Neural cell (in vitro differentiated cells): ENCODE data around the gene GLI3. TPM values are rescaled to one million over a fixed set of nuclear protein-coding genes. Genes with fewer than 3 reads are reported as not detected.

Experiments used
- H2AFZ ChIP-seq: fragments of 200-600, 300-800 bp; sonication (generic), shearing (Covaris generic); 2 replicates; pipeline ENCODE4 v1.6.0; 2014; ENCODE audit warnings: low read depth, mild to moderate bottlenecking, antibody characterized with exemption, low read length, moderate library complexity
- H3F3A ChIP-seq: fragments of 200-600 bp; shearing (Covaris generic); 2 replicates; pipeline ENCODE4 v1.6.1; 2016; ENCODE audit warnings: mild to moderate bottlenecking, moderate library complexity, mixed read lengths, antibody characterized with exemption, low read length; ENCODE audit not compliant: insufficient read depth, poor library complexity, severe bottlenecking
- H3K27ac ChIP-seq: fragments of 200-600, 300-800 bp; sonication (generic), shearing (Covaris generic); 2 replicates; pipeline ENCODE4 v1.5.1; 2014; ENCODE audit warnings: mild to moderate bottlenecking, low read length, moderate library complexity
- H3K27me3 ChIP-seq: fragments of 300-800, 200-600 bp; sonication (generic), shearing (Covaris generic); 2 replicates; pipeline ENCODE4 v1.6.0; 2014; ENCODE audit warnings: mild to moderate bottlenecking, low read depth, low read length, moderate library complexity; ENCODE audit not compliant: insufficient read depth
- H3K36me3 ChIP-seq: fragments of 300-800, 200-600 bp; sonication (generic), shearing (Covaris generic); 2 replicates; pipeline ENCODE4 v1.5.1; 2014; ENCODE audit warnings: mild to moderate bottlenecking, antibody characterized with exemption, low read length, moderate library complexity; ENCODE audit not compliant: insufficient read depth
- H3K4me2 ChIP-seq: fragments of 300-800, 200-600 bp; sonication (generic), shearing (Covaris generic); 2 replicates; pipeline ENCODE4 v1.6.0; 2014; ENCODE audit warnings: mild to moderate bottlenecking, low read length
- H3K4me3 ChIP-seq: fragments of 300-800, 200-600 bp; sonication (generic), shearing (Covaris generic); 2 replicates; pipeline ENCODE4 v1.5.1; 2014; ENCODE audit warnings: mild to moderate bottlenecking, low read length, moderate library complexity
- H3K79me2 ChIP-seq: fragments of 200-600 bp; shearing (Covaris generic); replicated peaks from 2 replicates; pipeline ENCODE4 v1.6.0; 2014; ENCODE audit warnings: mild to moderate bottlenecking, low read length, moderate library complexity; ENCODE audit not compliant: insufficient read depth
- H3K9ac ChIP-seq: fragments of 300-800, 200-600 bp; sonication (generic), shearing (Covaris generic); 2 replicates; pipeline ENCODE4 v1.6.1; 2016; ENCODE audit warnings: mild to moderate bottlenecking, low read length, mixed read lengths
- H3K9me2 ChIP-seq: fragments of 200-600 bp; shearing (Covaris generic); 2 replicates; pipeline ENCODE4 v1.6.1; 2016; ENCODE audit warnings: mild to moderate bottlenecking, low read length, mixed read lengths; ENCODE audit not compliant: insufficient read depth
- H3K9me3 ChIP-seq: fragments of 200-600, 300-800 bp; sonication (generic), shearing (Covaris generic); 2 replicates; pipeline ENCODE4 v1.6.1; 2016; ENCODE audit warnings: mild to moderate bottlenecking, mixed run types, low read length, moderate library complexity, mixed read lengths
- H4K20me1 ChIP-seq: fragments of 200-600 bp; shearing (Covaris generic); 2 replicates; pipeline ENCODE4 v1.6.1; 2016; ENCODE audit warnings: mild to moderate bottlenecking, mixed run types; ENCODE audit not compliant: insufficient read depth
- CTCF ChIP-seq: fragments of 450-650 bp; IDR thresholded peaks from 2 replicates; pipeline ENCODE4 v1.5.1; 2014; ENCODE audit warnings: antibody characterized with exemption, mild to moderate bottlenecking, moderate library complexity; ENCODE audit not compliant: poor library complexity, severe bottlenecking
- EP300 ChIP-seq: fragments of 450-650 bp; conservative IDR thresholded peaks from 2 replicates; pipeline ENCODE4 v1.6.1; 2014; ENCODE audit warnings: antibody characterized with exemption, mild to moderate bottlenecking, moderate library complexity; ENCODE audit not compliant: poor library complexity, severe bottlenecking
- EZH2 ChIP-seq: fragments of 200-600, 300-800 bp; shearing (Covaris generic), sonication (generic); IDR thresholded peaks from 2 replicates; pipeline ENCODE4 v1.6.1; 2014; ENCODE audit warnings: antibody characterized with exemption, low read length, borderline replicate concordance, mild to moderate bottlenecking; ENCODE audit not compliant: insufficient read depth, poor library complexity, severe bottlenecking
- MXI1 ChIP-seq: fragments of 450-650 bp; conservative IDR thresholded peaks from 2 replicates; pipeline ENCODE4 v1.6.1; 2014; ENCODE audit warnings: antibody characterized with exemption, mild to moderate bottlenecking; ENCODE audit not compliant: poor library complexity, severe bottlenecking
- POLR2AphosphoS5 ChIP-seq: IDR thresholded peaks from 2 replicates; pipeline ENCODE4 v1.6.1; 2012
- RAD21 ChIP-seq: fragments of 450-650 bp; conservative IDR thresholded peaks from 2 replicates; pipeline ENCODE4 v1.6.1; 2014; ENCODE audit warnings: antibody characterized with exemption, mild to moderate bottlenecking, moderate library complexity
- REST ChIP-seq: IDR thresholded peaks from 2 replicates; pipeline ENCODE4 v1.6.1; 2012; ENCODE audit warnings: borderline replicate concordance
- SMC3 ChIP-seq: fragments of 450-650 bp; conservative IDR thresholded peaks from 2 replicates; pipeline ENCODE4 v1.6.1; 2014; ENCODE audit warnings: antibody characterized with exemption, mild to moderate bottlenecking, moderate library complexity; ENCODE audit not compliant: poor library complexity
- TAF1 ChIP-seq: IDR thresholded peaks from 2 replicates; pipeline ENCODE4 v1.6.1; 2012; ENCODE audit warnings: low read depth
- polyA plus RNA-seq: library from polyadenylated mRNA; depleted of rRNA; stranded (reverse); fragments of >200 nt; gene quantifications from 2 replicates; pipeline ENCODE4 v1.2.3, GENCODE V29; 2014

GLI3 gene
- polyA plus RNA-seq, 1 donor from 2014 or later = 0.19 TPM

- Histone ChIP-seq H3K4me3 (no peak overlapping the region), H3K27me3 (no peaks in the 10 kb centered on the region), H3F3A (no peaks in the 10 kb centered on the region), H3K79me2 (peaks cover 92% of the 10 kb centered on the region), H3K9me3 (no peaks in the 10 kb centered on the region), H3K27ac (no peak overlapping the region), H4K20me1 (no peaks in the 10 kb centered on the region), H2AFZ (no peak overlapping the region), H3K9me2 (no peaks in the 10 kb centered on the region), H3K9ac (no peak overlapping the region), H3K36me3 (no peaks in the 10 kb centered on the region), H3K4me2 (no peak overlapping the region)
- no peak for TF ChIP-seq TAF1
- TF ChIP-seq RAD21 = no peak
- no peak for TF ChIP-seq SMC3
- no peak for TF ChIP-seq REST
- no peak for TF ChIP-seq EZH2
Measured at GRCh38 chr7:42107484-42108240, 129.3 kb downstream of the GLI3 start.

GRCh38 chr7:42106562-42106961, 130.4 kb downstream of the GLI3 start:
- H4K20me1 ChIP-seq = no peaks in the 10 kb centered on the region
- no peak overlapping the region for H3K27ac ChIP-seq
- H3K4me3 ChIP-seq = no peak overlapping the region
- H3F3A ChIP-seq = no peaks in the 10 kb centered on the region
- peaks cover 87% of the 10 kb centered on the region for H3K79me2 ChIP-seq
- TF ChIP-seq CTCF (no peak), TAF1 (no peak), MXI1 (no peak), SMC3 (no peak), REST (no peak), EZH2 (no peak), RAD21 (no peak), EP300 (no peak), POLR2AphosphoS5 (no peak)
- H3K9me3 ChIP-seq = no peaks in the 10 kb centered on the region
- H3K4me2 ChIP-seq = no peak overlapping the region
- H3K9ac ChIP-seq = no peak overlapping the region
- no peak overlapping the region for H2AFZ ChIP-seq
- no peaks in the 10 kb centered on the region for H3K36me3 ChIP-seq
- H3K9me2 ChIP-seq = no peaks in the 10 kb centered on the region
- H3K27me3 ChIP-seq = no peaks in the 10 kb centered on the region
